Gastroesophageal sphincter (tissue), 3 donors: ENCODE measurements around the gene FARSA.

ENCODE experiments used
- EP300 ChIP-seq: sonication (generic); formaldehyde crosslinking; IDR thresholded peaks from one replicate; pipeline ENCODE4 v1.6.1; 2017; ENCODE audit warnings: antibody characterized with exemption, mild to moderate bottlenecking
- POLR2A ChIP-seq, 2 donors: fragments of 450-650 bp; IDR thresholded peaks; one replicate each; pipeline ENCODE4 v1.6.1; 2017; ENCODE audit warnings: antibody characterized with exemption in 2 of 2, mild to moderate bottlenecking in 2 of 2, moderate library complexity in 1 of 2
- POLR2AphosphoS5 ChIP-seq: sonication (generic); formaldehyde crosslinking; IDR thresholded peaks from one replicate; pipeline ENCODE4 v1.6.1; 2017; ENCODE audit warnings: antibody characterized with exemption
- TF ChIP-seq, protein P1 (sequence below), 4 experiments: fragments of 200-600 bp in 2 of 4; fragments of 450-650 bp in 2 of 4; sonication (generic) in 1 of 4; IDR thresholded peaks; one replicate each; pipeline ENCODE4 v1.5.1; 2017 to 2019; ENCODE audit warnings: antibody characterized with exemption in 4 of 4, mild to moderate bottlenecking in 2 of 4, moderate library complexity in 2 of 4

DNA sequence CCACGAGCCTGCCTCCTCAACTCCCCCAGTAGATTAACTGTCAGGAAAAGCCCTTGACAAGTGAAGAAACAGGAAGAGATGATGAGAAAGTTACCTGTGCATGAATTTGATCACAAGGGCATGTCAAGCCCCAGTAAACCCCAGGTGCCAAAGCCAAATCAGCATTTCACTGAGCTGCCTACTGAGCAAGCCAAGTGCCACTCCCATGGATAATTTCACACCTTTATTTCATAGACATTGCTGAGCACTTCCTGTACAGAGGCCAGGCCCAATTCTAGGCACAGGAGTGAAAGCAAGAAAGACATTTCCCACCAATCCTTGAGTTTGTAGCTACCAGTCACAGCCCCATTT is 21.1 kb upstream of the FARSA start:
- TF ChIP-seq POLR2A (IDR thresholded peaks at IDR 0.05) (no peak), EP300 (no peak), POLR2AphosphoS5 (no peak)
- TF ChIP-seq, protein P1, sequence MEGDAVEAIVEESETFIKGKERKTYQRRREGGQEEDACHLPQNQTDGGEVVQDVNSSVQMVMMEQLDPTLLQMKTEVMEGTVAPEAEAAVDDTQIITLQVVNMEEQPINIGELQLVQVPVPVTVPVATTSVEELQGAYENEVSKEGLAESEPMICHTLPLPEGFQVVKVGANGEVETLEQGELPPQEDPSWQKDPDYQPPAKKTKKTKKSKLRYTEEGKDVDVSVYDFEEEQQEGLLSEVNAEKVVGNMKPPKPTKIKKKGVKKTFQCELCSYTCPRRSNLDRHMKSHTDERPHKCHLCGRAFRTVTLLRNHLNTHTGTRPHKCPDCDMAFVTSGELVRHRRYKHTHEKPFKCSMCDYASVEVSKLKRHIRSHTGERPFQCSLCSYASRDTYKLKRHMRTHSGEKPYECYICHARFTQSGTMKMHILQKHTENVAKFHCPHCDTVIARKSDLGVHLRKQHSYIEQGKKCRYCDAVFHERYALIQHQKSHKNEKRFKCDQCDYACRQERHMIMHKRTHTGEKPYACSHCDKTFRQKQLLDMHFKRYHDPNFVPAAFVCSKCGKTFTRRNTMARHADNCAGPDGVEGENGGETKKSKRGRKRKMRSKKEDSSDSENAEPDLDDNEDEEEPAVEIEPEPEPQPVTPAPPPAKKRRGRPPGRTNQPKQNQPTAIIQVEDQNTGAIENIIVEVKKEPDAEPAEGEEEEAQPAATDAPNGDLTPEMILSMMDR (IDR thresholded peaks at IDR 0.05) = no peak
